Cardiac fibroblast (primary cell): ENCODE data around the gene COG5.

ENCODE experiments used
- DNase-seq, 2 donors: peaks; one replicate each; pipeline versions ENCODE4 v3.0.0 to v3.0.0-alpha.2; 2010; ENCODE audit warnings: low read depth in 2 of 2
- H3K4me3 ChIP-seq, 2 donors: replicated peaks in 1 of 2; 1 replicate in 1 of 2; 2 replicates in 1 of 2; pipeline ENCODE4 v1.5.1; 2011; ENCODE audit warnings: low read depth in 2 of 2, low read length in 2 of 2, mild to moderate bottlenecking in 2 of 2, moderate library complexity in 1 of 2
- CTCF ChIP-seq: IDR thresholded peaks from one replicate; pipeline ENCODE4 v1.5.1; 2011; ENCODE audit warnings: low read depth, mild to moderate bottlenecking, low read length, inconsistent platforms

COG5 gene

GRCh38 chr7:107313355-107313754 lies 250.4 kb downstream of the COG5 start:
- no peak overlapping the region for H3K4me3 ChIP-seq
- no peak for TF ChIP-seq CTCF
- DNase-seq: no peak

GRCh38 chr7:107312418-107312817 lies 251.3 kb downstream of the COG5 start:
- no peak overlapping the region for H3K4me3 ChIP-seq
- no peak for DNase-seq
- no peak for TF ChIP-seq CTCF

GRCh38 chr7:107309296-107309695 lies 254.4 kb downstream of the COG5 start:
- DNase-seq: no peak
- TF ChIP-seq CTCF: no peak
- no peak overlapping the region for H3K4me3 ChIP-seq

GRCh38 chr7:107304636-107305035 lies 259.1 kb downstream of the COG5 start:
- DNase-seq: no peak
- no peak overlapping the region for H3K4me3 ChIP-seq
- TF ChIP-seq CTCF: no peak

- no peak for TF ChIP-seq CTCF
- no peak for DNase-seq
- no peak overlapping the region for H3K4me3 ChIP-seq
Measured at GRCh38 chr7:107304063-107304462, 259.7 kb downstream of the COG5 start.

- DNase-seq: no peak
- no peak for TF ChIP-seq CTCF
- H3K4me3 ChIP-seq: no peak overlapping the region
Measured at GRCh38 chr7:107302250-107302847, 261.4 kb downstream of the COG5 start.

- no peak for TF ChIP-seq CTCF
- H3K4me3 ChIP-seq: no peak overlapping the region
- DNase-seq: no peak
Measured at GRCh38 chr7:107294182-107294581, 269.5 kb downstream of the COG5 start.
